ENCODE measurements around the gene SPEF1. TPM values are rescaled to one million over a fixed set of nuclear protein-coding genes. Genes with fewer than 3 reads are reported as not detected.

The SPEF1 gene
- total RNA-seq, 1 donor, result under 0.01 TPM

DNA sequence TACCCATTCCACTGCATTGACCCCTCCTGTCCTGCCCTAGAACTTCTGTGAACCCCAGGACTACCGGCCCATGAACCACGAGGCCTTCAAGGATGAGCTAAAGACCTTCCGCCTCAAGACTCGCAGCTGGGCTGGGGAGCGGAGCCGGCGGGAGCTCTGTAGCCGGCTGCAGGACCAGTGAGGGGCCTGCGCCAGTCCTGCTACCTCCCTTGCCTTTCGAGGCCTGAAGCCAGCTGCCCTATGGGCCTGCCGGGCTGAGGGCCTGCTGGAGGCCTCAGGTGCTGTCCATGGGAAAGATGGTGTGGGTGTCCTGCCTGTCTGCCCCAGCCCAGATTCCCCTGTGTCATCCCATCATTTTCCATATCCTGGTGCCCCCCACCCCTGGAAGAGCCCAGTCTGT is 23.5 kb upstream of the SPEF1 start:
- H3K36me3 ChIP-seq (ENCODE audit: insufficient read depth, low read length), result peaks cover 54% of the 10 kb centered on the region

DNA sequence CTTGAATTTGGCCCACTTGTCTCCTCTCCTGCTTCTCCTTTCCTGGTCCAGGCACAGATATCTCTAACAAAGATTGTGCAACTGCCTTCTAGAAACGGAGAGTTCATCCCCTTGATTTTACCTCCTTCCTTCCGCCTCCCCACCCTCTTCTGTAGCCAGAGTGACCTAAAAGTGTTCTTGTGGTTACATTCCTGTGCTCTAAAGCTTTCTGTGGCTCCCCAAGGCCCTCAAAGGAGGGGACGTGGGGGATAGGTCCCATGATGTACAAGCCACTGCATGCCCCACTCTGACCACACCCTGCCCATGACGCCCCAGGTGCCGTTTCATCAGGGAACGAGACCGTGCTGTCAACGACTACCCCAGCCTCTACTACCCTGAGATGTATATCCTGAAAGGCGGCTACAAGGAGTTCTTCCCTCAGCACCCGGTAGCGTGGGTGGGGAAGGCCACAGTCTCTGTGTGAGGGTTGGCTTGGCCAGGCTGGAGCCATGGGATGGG is 23.1 kb upstream of the SPEF1 start:
- Histone ChIP-seq H3K27me3 (ENCODE audit: insufficient read depth, low read length) (no peaks in the 10 kb centered on the region), H3K36me3 (ENCODE audit: insufficient read depth, low read length) (peaks cover 58% of the 10 kb centered on the region), H3K4me1 (ENCODE audit: insufficient read depth, low read length) (peaks cover 31% of the 10 kb centered on the region), H3K79me2 (ENCODE audit: insufficient read depth, low read length) (peaks cover 23% of the 10 kb centered on the region), H2AFZ (ENCODE audit: low read length) (no peak overlapping the region), H3K4me3 (ENCODE audit: insufficient read depth, low read length) (no peak overlapping the region), H3K4me2 (ENCODE audit: insufficient read depth, low read length) (no peak overlapping the region), H3K9me3 (ENCODE audit: low read depth, low read length) (no peaks in the 10 kb centered on the region), H3K27ac (ENCODE audit: low read depth, low read length) (no peak overlapping the region), H4K20me1 (ENCODE audit: insufficient read depth, low read length) (peaks cover 2% of the 10 kb centered on the region)
- TF ChIP-seq, protein P1, sequence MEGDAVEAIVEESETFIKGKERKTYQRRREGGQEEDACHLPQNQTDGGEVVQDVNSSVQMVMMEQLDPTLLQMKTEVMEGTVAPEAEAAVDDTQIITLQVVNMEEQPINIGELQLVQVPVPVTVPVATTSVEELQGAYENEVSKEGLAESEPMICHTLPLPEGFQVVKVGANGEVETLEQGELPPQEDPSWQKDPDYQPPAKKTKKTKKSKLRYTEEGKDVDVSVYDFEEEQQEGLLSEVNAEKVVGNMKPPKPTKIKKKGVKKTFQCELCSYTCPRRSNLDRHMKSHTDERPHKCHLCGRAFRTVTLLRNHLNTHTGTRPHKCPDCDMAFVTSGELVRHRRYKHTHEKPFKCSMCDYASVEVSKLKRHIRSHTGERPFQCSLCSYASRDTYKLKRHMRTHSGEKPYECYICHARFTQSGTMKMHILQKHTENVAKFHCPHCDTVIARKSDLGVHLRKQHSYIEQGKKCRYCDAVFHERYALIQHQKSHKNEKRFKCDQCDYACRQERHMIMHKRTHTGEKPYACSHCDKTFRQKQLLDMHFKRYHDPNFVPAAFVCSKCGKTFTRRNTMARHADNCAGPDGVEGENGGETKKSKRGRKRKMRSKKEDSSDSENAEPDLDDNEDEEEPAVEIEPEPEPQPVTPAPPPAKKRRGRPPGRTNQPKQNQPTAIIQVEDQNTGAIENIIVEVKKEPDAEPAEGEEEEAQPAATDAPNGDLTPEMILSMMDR (IDR thresholded peaks at IDR 0.05; ENCODE audit: extremely low read depth, low read depth, low read length), result no peak
- DNase-seq (ENCODE audit: insufficient read length, low spot score, missing footprints), result no peak

More for the DNA sequence above, 23.5 kb upstream of the SPEF1 start:
- H3K9me3 ChIP-seq (ENCODE audit: low read depth, low read length), result no peaks in the 10 kb centered on the region
- no peak overlapping the region for H3K27ac ChIP-seq (ENCODE audit: low read depth, low read length)
- DNase-seq (ENCODE audit: insufficient read length, low spot score, missing footprints), result no peak
- peaks cover 18% of the 10 kb centered on the region for H3K79me2 ChIP-seq (ENCODE audit: insufficient read depth, low read length)
- H3K4me3 ChIP-seq (ENCODE audit: insufficient read depth, low read length), result no peak overlapping the region
- TF ChIP-seq, protein P1 (IDR thresholded peaks at IDR 0.05; ENCODE audit: extremely low read depth, low read depth, low read length), result no peak
- no peak overlapping the region for H3K4me2 ChIP-seq (ENCODE audit: insufficient read depth, low read length)
- H3K4me1 ChIP-seq (ENCODE audit: insufficient read depth, low read length), result peaks cover 31% of the 10 kb centered on the region
- no peak overlapping the region for H2AFZ ChIP-seq (ENCODE audit: low read length)
- H3K27me3 ChIP-seq (ENCODE audit: insufficient read depth, low read length), result no peaks in the 10 kb centered on the region
- peaks cover 2% of the 10 kb centered on the region for H4K20me1 ChIP-seq (ENCODE audit: insufficient read depth, low read length)

GRCh38 chr20:3803854-3804253 is 22.6 kb upstream of the SPEF1 start:
- TF ChIP-seq, protein P1 (IDR thresholded peaks at IDR 0.05; ENCODE audit: extremely low read depth, low read depth, low read length), result no peak
- no peaks in the 10 kb centered on the region for H3K9me3 ChIP-seq (ENCODE audit: low read depth, low read length)
- DNase-seq (ENCODE audit: insufficient read length, low spot score, missing footprints), result no peak
- H3K27me3 ChIP-seq (ENCODE audit: insufficient read depth, low read length), result no peaks in the 10 kb centered on the region
- H3K4me3 ChIP-seq (ENCODE audit: insufficient read depth, low read length), result no peak overlapping the region
- H4K20me1 ChIP-seq (ENCODE audit: insufficient read depth, low read length), result peaks cover 2% of the 10 kb centered on the region
- peaks cover 34% of the 10 kb centered on the region for H3K4me1 ChIP-seq (ENCODE audit: insufficient read depth, low read length)
- peaks cover 61% of the 10 kb centered on the region for H3K36me3 ChIP-seq (ENCODE audit: insufficient read depth, low read length)
- no peak overlapping the region for H3K4me2 ChIP-seq (ENCODE audit: insufficient read depth, low read length)
- H2AFZ ChIP-seq (ENCODE audit: low read length), result no peak overlapping the region
- no peak overlapping the region for H3K27ac ChIP-seq (ENCODE audit: low read depth, low read length)
- H3K79me2 ChIP-seq (ENCODE audit: insufficient read depth, low read length), result peaks cover 27% of the 10 kb centered on the region

DNA sequence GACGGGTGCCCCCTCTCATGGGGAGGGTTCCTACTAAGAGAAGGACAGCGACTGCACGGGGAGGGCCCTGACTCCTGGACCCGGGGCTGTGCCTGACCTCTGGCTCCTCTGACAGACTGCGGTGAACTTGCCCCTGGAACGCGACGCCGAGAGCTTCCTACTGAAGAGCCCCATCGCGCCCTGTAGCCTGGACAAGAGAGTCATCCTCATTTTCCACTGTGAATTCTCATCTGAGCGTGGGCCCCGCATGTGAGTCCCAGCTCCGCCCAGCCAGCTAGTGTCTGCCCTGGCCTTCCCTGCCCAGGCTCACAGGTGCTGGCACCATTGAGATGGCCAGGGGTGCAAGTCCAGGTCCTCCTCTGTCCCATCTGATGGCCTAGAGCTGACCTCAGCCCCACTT is 22.0 kb upstream of the SPEF1 start:
- no peak overlapping the region for H3K4me2 ChIP-seq (ENCODE audit: insufficient read depth, low read length)
- no peak overlapping the region for H2AFZ ChIP-seq (ENCODE audit: low read length)
- H3K79me2 ChIP-seq (ENCODE audit: insufficient read depth, low read length), result peaks cover 30% of the 10 kb centered on the region
- peaks cover 37% of the 10 kb centered on the region for H3K4me1 ChIP-seq (ENCODE audit: insufficient read depth, low read length)
- no peaks in the 10 kb centered on the region for H3K27me3 ChIP-seq (ENCODE audit: insufficient read depth, low read length)
- H3K36me3 ChIP-seq (ENCODE audit: insufficient read depth, low read length), result peaks cover 66% of the 10 kb centered on the region
- H3K9me3 ChIP-seq (ENCODE audit: low read depth, low read length), result no peaks in the 10 kb centered on the region
- no peak overlapping the region for H3K4me3 ChIP-seq (ENCODE audit: insufficient read depth, low read length)
- TF ChIP-seq, protein P1 (IDR thresholded peaks at IDR 0.05; ENCODE audit: extremely low read depth, low read depth, low read length), result no peak
- peaks cover 2% of the 10 kb centered on the region for H4K20me1 ChIP-seq (ENCODE audit: insufficient read depth, low read length)
- DNase-seq (ENCODE audit: insufficient read length, low spot score, missing footprints), result no peak
- no peak overlapping the region for H3K27ac ChIP-seq (ENCODE audit: low read depth, low read length)
